Bronchial epithelial cell (primary cell): ENCODE results near the gene SAFB2. TPM values are rescaled to one million over a fixed set of nuclear protein-coding genes. Genes with fewer than 3 reads are reported as not detected.

Experiments
- DNase-seq: peaks from one replicate; pipeline ENCODE4 v3.0.0-alpha.2; 2010; ENCODE audit warnings: low read depth
- FAIRE-seq: peaks from 2 replicates; lab custom pipeline; 2011; peaks lifted over from hg19 to GRCh38; lab: Jason Lieb, UNC
- H3K27me3 ChIP-seq: 2 replicates; pipeline ENCODE4 v1.5.1; 2011; ENCODE audit warnings: low read length; ENCODE audit not compliant: control insufficient read depth, insufficient read depth
- H3K36me3 ChIP-seq: 2 replicates; pipeline ENCODE4 v1.5.1; 2011; ENCODE audit warnings: low read length; ENCODE audit not compliant: control insufficient read depth, insufficient read depth
- H3K4me3 ChIP-seq: 2 replicates; pipeline ENCODE4 v1.5.1; 2011; ENCODE audit warnings: mild to moderate bottlenecking, low read depth, low read length, control low read depth
- total RNA-seq: library from RNA; depleted of rRNA; stranded (reverse); fragments of >200 nt; gene quantifications from 2 replicates; pipeline ENCODE4 v1.2.1, GENCODE V29; 2014
- TF ChIP-seq, protein P1 (sequence below): IDR thresholded peaks from 2 replicates; pipeline ENCODE4 v1.5.1; 2011; ENCODE audit warnings: mild to moderate bottlenecking, moderate library complexity, low read length, control low read depth, inconsistent platforms; ENCODE audit not compliant: insufficient read depth, severe bottlenecking

SAFB2 gene
- total RNA-seq, 1 donor from 2014 or later = 24.0 TPM

DNA sequence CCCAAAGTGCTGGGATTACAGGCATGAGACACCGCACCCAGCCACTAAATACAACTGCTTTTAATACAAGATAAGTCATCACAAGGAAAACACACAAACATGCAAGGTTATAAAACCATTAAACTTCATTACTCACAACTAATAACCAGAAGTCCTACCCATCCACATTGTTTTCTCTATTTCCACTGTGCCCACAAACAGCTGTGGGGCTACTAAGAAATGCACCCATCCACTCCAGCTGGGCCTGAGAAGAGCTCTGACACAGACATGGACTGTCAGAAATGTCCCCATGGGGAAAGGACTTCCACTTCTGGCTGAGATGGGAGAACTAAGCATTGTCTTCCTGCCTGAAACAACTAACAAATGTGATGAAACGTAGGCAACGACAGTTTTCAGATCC is 17.2 kb downstream of the SAFB2 start:
- Histone ChIP-seq H3K36me3 (peaks cover 23% of the 10 kb centered on the region), H3K4me3 (no peak overlapping the region), H3K27me3 (no peaks in the 10 kb centered on the region)
- peak; percentile 75 for FAIRE-seq
- TF ChIP-seq, protein P1, sequence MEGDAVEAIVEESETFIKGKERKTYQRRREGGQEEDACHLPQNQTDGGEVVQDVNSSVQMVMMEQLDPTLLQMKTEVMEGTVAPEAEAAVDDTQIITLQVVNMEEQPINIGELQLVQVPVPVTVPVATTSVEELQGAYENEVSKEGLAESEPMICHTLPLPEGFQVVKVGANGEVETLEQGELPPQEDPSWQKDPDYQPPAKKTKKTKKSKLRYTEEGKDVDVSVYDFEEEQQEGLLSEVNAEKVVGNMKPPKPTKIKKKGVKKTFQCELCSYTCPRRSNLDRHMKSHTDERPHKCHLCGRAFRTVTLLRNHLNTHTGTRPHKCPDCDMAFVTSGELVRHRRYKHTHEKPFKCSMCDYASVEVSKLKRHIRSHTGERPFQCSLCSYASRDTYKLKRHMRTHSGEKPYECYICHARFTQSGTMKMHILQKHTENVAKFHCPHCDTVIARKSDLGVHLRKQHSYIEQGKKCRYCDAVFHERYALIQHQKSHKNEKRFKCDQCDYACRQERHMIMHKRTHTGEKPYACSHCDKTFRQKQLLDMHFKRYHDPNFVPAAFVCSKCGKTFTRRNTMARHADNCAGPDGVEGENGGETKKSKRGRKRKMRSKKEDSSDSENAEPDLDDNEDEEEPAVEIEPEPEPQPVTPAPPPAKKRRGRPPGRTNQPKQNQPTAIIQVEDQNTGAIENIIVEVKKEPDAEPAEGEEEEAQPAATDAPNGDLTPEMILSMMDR = no peak
- DNase-seq = no peak

DNA sequence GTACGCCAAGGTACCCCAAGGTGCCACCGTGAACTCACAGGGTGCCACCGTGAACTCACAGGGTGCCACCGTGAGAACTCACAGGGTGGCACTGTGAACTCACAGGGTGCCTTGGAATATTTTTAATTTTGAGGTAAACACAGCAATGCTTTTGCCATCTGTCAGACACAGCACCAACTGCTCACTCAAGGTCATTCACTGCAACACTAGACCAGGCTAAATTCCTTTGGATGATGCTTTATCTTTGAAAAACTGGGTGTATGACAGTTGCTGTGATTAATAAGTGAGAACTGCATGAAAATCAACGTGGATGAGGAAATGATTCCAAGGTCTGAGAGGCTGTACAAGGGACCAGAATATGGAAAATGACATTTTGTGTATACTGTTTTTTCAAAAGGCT is 18.9 kb downstream of the SAFB2 start:
- TF ChIP-seq, protein P1 = no peak
- H3K36me3 ChIP-seq = peaks cover 30% of the 10 kb centered on the region
- no peak for FAIRE-seq
- H3K27me3 ChIP-seq = no peaks in the 10 kb centered on the region
- no peak for DNase-seq
- no peak overlapping the region for H3K4me3 ChIP-seq

DNA sequence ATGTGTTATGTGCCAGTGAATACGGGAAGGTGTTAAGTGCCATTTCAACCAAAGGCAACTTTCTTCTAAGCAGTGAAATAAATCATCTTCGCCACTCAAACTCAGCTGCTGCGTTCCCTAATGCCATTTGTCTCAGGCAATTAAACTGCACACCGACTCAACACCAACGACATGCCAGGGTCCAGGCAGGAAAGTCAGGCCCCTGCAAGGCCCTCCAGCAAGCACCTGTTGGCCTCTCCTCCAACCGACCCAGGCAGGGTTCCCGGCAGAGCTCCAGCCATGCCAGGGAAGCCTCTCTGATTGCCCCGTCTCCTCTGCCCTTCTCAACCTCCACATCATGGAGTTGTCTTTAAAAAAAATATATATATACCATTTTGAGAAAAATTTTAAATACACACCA is 21.8 kb downstream of the SAFB2 start:
- Histone ChIP-seq H3K36me3 (peaks cover 36% of the 10 kb centered on the region), H3K27me3 (no peaks in the 10 kb centered on the region), H3K4me3 (no peak overlapping the region)
- DNase-seq = no peak
- FAIRE-seq = no peak
- TF ChIP-seq, protein P1 = no peak

DNA sequence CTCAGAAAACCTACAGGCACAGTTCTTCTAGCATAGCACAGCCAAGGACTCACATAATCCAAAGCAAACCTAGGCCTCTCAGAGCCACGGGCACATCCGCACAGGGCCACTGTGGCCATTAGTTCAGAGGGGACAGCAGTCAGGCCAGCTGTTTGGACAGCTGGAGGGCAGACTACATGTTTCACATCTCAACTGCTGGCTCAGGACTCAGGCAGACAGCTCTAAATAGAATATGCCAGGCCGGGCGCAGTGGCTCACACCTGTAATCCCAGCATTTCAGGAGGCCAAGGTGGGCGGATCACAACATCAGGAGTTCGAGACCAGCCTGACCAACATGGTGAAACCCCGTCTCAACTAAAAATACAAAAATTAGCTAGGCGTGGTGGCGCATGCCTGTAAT is 26.8 kb downstream of the SAFB2 start:
- DNase-seq = no peak
- H3K36me3 ChIP-seq = peaks cover 50% of the 10 kb centered on the region
- H3K27me3 ChIP-seq = no peaks in the 10 kb centered on the region
- H3K4me3 ChIP-seq = no peak overlapping the region
- TF ChIP-seq, protein P1 = no peak
- FAIRE-seq = no peak

DNA sequence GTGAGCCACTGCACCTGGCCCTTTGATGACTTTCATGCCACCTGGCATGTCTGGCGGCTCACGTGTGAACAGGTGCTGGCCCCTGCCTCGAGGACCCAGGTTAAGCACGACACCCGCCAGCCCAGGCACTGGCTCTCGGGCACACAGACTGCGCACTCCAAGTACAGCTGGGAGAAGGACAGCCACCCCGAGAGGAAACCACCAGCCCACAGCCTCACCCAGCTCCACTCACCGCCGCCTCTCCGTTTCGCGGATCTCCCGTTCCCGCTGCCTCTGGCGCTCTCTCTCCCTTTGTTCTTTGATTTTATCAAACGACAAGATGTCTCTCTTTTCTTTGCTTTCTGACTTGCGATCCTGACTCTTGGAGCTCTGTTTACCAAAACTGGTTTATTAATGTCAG is 27.4 kb downstream of the SAFB2 start:
- FAIRE-seq = no peak
- TF ChIP-seq, protein P1 = no peak
- DNase-seq = no peak
- H3K4me3 ChIP-seq = no peak overlapping the region
- H3K36me3 ChIP-seq = peaks cover 49% of the 10 kb centered on the region
- H3K27me3 ChIP-seq = no peaks in the 10 kb centered on the region

DNA sequence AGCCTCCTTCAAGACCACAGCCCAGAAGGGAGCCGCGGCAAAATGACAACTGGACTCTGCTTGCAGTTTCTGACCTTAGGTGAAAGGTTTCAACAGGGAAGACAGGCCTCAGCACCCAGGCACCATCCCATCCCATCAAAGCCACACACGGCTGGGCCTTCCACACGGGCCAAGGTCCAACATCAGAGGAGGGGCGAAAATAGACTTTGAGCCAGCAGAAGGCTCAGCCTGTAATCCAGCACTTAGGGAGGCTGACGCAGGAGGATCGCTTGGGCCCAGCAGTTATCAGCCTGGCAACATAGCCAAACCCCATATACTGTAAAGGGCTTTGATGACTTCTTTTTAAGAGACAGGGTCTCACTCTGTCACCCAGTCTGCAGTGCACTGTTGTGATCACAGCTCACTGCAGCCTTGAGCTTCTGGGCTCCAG is 28.0 kb downstream of the SAFB2 start:
- no peak for DNase-seq
- H3K27me3 ChIP-seq = no peaks in the 10 kb centered on the region
- no peak for FAIRE-seq
- H3K4me3 ChIP-seq = no peak overlapping the region
- peaks cover 48% of the 10 kb centered on the region for H3K36me3 ChIP-seq
- TF ChIP-seq, protein P1 = no peak
